Measurements from ENCODE around the gene YIF1B.

Gene YIF1B

DNA sequence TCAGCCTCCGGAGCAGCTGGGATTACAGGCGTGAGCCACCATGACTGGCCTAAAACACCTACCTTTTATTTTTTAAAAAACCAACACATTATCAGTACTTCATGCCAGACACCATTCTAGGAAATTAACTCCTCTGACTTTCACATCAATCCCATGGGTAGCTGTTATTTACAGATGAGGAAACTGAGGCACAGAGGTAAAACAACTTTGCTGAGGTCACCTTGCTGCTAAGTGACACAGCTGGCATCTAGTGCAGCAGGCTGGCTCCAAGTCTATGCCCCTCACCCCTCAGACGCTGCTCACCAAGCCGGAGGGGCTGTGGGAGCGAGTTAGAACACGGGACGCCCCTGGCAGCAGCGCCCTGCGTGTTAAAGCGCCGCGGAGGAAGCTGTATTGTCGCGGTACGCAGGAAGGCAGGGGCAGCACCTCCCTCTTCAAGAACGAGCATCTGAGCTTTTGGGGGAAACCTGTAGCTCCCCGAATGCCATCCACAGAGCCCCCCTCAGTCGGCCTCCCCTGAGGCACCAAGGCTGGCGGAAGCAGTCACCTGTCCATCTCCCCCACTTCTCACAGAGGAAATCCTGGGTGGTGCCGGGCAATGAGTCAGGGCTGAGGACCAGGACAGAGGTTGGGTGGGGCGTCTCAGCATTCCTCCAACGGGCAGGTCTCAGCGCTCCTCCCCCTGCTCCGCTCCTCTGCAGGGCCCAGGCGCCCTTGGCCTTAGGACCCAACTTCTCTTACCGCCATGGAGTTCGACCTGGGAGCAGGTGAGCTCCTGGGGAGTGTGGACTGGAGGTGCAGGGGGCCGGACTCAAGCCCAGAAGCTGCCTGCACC lies 12.0 kb downstream of the YIF1B start, which contains the start of gene C19orf33:
TSS of gene C19orf33 (plus strand) at position 735 of the 835 bp plus-strand sequence. CDS start at position 746, 11 bp downstream.
- DNase-seq, result no peak

DNA sequence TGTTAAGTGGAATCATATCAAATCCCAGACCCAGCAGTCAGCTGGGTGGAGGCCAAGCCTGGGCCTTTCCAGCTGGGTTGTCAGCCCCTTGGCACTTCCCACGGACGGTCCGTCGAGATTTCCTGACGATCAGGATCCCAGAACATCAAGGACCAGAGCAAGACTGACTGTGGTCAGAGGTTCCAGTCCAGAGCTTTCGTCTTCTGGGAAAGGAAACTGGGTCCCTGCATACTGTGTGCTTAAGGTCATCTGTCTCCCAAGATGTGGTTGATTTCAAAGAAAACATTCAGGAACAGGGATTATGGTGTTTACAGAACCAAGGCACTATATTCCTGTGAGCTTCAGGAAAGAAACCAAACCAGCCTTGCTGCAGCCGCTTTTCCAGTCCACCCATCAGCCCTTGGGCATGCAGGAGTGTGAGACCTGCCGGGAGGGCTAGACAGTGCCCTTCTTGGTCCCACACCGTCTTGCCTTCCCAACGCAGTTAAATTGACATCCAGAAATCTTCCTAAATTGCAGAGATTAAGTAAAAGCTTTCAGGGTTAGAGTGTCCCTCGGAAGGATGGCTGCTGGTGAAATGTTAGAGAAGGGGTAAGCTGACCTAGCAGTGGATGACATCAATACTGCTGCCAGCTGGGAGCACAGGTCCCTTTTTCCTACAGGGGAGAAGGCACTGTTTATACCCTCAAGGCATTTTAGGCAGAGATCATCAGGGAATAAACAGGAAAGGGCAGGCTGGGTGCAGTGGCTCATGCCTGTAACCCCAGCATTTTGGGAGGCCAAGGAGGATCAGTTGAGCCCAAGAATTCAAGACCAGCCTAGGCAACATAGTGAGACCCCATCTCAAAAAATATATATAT lies 16.7 kb downstream of the YIF1B start:
- no peak for DNase-seq

DNA sequence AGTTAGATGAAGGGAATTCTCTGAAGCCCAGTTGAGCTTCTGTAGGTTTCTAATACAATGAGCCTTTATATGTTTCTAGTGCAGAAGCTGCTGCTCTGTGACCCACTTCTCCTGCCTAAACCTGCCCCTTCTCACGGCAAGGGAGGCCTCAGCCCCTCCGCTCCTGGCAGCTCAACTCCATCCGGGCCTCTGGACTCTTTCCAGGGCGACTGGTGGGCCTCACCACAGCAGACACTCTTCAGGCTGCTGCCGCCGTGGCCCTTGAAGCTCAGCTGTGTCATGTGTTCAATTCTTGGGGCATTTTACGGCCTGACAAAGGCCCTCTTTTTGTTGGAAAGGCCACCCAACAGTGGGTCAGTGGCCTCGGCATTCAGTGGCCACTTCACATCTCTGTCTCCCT lies 21.7 kb downstream of the YIF1B start:
- no peak for DNase-seq

DNA sequence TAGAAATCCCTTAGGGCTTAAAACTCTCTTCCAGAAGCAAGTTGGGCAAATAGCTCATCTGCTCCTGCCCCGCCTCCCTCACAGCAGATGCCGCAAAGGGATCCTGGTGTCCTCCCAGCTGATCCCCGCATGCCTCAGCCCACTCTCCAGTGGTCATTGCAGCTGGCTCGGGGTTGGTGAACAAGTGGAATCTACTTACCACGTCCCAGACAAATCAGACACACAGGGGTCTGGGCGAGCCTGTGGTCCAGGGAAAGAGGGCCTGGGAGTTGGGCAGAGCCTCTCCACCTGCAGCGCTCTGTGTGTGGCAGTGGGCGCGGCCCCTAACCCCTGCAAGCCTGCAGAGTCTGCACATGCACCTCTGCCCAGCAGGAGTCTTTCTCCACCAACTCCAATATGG lies 22.5 kb downstream of the YIF1B start:
- DNase-seq, result no peak

DNA sequence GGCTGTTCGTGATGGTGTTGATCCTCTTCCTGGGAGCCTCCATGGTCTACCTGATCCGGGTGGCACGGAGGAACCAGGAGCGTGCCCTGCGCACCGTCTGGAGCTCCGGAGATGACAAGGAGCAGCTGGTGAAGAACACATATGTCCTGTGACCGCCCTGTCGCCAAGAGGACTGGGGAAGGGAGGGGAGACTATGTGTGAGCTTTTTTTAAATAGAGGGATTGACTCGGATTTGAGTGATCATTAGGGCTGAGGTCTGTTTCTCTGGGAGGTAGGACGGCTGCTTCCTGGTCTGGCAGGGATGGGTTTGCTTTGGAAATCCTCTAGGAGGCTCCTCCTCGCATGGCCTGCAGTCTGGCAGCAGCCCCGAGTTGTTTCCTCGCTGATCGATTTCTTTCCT lies 23.9 kb downstream of the YIF1B start:
- DNase-seq, result no peak

DNA sequence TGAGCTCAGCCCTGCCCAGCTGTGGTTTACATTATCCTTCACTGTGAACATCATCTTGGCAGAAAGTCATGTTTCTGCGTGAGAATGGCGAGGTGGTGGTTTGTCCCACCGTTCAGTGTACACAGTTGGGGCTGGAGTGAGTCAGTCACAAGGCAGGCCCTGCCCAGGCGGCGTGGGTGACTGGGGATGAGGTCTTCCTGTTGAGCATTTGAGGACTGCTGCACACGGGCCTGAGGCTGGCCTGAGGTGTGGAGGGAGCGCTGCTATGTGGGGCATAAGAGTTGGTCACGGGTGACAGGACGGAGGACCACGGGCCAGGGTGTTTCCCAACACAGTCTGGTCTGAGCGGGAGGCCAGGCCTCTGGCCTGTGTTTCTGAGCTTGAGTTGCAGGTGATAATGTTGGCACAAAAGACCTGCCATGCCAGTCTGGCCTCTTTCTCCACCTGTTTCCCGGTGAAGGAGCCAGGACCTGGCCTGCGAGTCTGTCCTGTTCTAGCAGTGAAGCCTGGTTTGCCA lies 25.1 kb downstream of the YIF1B start:
- no peak for DNase-seq

DNA sequence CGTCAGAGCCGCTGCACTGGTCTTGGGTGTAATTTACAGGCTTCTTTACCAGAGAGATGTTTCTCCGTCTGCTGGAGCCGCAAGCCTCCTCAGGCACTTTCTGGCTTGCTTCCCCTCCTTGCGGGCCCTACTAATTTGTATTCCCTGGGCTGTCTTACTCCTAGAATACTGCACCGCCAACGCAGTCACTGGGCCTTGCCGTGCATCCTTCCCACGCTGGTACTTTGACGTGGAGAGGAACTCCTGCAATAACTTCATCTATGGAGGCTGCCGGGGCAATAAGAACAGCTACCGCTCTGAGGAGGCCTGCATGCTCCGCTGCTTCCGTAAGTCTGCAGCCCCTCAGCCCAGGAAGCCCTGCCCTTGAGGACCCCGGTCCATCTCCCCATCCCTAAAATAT lies 25.8 kb downstream of the YIF1B start:
- no peak for DNase-seq

DNA sequence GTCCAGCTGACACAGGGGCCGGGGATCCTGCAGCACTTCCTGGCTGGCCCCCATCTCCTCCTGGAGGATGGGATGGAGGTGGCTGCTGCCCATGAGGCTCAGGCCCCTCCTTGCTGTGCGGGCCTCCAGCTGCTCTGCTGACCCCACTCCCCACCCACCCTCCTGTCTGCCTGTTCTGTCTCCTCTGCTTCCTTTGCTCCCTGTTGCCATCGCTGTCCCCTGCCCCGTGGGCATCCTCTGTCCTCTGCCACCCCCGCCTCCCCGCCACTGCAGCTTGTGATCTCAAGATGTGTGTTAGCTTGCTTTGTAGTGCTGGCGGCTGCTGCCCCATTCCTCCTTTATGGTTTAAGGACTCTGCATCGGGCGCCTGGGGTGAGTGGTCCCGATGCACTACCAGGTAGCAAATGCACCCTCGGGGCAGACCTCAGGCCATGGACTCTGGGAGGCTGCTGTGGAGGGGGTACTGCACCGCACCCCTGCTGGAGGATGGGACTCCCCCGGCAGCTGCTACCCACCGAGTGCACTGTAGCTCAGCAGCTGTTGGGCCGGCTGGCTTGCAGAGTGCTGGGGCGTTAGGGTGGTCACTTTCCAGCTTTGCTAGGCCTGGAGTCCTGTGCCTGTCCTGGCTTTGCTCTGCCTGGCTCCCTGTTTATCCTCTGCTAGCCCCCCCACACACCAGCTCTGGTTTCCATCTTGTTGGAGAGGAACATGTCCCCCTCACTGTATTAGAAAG lies 27.5 kb downstream of the YIF1B start:
- DNase-seq, result no peak

DNA sequence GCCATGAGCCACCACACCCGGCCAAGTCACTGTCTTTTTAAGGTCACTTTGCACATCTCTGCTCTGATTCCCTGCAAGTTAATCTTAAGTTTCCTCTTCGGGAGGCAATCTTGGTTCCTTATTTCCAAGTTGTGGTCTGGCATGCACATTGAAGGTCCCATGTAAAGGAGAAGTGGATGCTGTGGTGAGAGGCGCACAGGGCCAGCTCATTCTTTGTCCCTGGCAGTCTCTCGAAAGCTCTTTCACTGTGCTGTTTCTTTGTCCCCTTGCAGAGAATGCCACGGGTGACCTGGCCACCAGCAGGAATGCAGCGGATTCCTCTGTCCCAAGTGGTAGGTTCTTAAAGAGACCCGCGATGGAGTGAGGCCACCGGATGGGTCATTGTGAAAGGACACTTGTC lies 28.1 kb downstream of the YIF1B start:
- DNase-seq, result no peak

DNA sequence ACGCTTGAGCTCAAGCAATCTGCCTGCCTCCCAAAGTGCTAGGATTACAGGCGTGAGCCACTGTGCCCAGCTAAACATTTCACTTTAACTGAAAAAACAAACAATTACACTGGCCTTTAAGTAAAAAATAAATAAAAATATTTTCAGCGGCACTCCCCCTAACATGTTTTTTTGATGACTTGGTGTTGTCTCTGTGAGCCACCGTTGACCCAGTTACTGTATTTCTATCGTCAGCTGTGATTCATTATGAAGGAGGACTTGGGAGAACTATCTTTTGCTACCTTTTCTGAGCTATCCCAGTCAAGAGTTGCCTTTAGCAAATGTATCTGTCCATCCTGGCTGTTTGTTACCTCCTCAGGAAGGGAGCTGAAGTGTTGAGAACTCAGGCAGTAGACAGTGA lies 30.2 kb downstream of the YIF1B start:
- no peak for DNase-seq

DNA sequence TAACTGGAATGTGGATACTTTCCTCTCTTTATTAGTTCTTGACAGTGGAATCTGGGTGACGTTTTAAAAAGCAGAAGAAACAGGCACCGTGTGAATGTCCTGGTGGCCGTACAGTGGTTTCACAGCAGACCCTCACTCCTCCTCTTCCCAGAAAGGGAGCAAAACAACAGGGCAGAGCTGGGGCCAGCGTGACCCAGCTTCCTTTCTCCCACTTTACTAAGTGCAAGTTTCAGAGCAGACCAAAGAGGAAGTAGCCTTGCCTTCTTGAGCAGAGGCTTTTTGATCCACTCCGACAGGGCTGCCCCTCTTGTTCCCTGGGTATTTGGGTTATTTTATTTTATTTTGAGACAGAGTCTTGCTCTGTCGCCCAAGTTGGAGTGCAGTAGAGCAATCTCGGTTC lies 31.3 kb downstream of the YIF1B start:
- no peak for DNase-seq

DNA sequence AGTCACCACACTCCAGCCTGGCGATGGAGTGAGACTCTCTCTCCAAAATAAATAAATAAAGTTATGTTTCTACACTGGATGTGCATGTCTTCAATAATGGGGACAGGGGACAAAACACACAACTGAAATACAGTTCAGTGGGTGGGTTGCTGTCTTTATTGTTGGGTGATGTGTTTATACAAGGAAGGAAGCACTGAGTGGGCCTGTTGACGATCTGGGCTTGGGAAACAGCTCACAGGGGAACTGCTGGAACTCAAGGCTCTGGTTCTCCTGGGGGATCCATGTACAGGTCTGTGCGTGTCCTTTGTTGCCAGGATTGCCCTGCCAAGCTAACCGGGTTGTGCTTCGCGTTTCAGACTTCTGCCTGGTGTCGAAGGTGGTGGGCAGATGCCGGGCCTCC lies 32.5 kb downstream of the YIF1B start:
- DNase-seq, result no peak

DNA sequence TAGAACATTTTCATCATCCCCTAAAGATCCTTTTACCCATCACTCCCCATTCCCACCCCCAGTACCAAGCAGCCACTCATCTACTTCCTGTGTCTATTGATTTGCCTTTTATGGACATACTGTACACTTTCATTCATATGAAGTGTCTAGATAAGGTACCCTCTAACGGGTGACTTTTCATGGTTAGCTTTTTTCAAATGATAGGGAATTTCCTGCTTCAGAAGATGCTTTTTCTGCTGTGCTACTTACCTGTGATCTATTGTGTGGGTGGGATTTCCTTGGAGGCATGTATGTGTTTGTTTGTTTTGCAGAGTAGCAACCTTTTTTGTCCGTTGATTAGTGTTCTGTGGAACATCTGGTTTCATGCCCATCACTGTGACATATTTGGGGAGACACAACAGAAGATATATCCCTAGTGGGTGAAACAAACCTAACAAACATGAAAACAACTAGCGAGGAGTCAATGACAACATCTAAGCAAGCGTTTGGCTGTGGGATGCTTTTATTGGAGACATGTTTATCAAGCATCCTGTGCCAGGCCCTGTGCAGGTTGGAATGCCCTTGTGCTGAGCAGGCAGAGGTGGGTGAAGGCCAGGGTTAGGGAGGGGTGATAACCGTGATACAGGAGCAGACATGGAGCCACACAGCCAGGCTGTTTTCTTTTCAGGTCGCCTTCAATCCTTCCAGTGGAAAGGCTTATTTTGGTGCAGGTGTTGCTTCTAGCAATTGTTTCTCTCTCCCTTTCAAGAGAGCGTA lies 33.8 kb downstream of the YIF1B start:
- no peak for DNase-seq

DNA sequence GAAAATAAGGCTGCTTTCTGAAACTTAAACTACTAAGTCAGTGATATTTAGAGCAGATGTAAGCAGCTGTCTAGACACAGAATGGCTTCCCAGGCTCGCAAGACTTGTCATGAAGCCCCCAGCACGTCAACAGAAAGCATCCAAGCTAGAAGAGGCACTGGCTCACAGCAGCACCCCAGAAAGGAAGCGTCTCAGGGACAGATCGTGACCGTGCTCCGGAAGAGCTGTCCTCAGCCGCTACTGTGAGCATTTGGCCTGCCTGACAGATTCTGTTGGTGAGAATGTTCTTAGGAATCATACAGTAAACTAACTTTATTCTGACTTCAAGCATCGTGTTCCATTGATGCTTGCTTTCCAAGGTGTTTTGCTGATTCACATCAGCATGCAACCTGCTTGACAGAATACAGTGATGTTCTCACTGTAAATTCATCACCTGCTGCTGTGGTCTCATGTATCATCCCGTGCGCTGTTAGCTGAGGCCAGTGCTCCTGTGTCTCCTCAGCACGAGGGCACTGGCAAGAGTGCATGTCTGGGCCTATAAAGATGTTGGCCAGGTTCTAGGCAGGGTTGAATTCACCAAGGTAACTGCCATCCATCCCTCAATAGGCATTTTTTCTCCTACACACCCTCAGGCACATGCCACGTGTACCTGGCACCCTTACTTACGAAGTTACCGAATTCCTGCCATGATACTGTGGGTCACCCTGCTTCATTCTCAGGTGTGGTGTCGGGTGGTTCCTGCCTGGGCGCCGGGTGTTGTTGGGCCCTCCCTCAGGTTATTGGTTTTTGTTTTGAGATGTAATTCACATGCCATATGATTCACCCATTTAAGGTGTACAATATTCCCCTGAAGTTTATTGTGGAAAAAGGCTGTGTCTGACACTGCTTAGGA lies 35.5 kb downstream of the YIF1B start:
- DNase-seq, result no peak

DNA sequence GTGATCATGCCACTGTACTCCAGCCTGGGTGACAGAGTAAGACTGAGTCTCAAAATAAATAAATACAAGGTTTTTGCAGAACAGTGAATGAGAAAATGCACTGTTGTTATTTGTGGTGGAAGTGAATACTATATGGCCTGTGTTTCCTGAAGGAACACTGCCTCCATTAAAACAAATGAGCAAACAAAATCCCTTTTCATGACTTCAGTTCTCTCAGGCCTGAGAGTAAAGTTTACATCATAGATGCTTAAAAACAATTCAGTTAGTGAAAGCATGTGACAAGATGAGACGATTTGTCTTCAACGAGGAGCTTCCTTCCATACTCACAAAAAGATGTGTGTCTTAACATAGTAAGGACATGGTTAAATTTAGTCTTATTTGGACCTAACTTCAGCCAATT lies 37.0 kb downstream of the YIF1B start:
- DNase-seq, result no peak

DNA sequence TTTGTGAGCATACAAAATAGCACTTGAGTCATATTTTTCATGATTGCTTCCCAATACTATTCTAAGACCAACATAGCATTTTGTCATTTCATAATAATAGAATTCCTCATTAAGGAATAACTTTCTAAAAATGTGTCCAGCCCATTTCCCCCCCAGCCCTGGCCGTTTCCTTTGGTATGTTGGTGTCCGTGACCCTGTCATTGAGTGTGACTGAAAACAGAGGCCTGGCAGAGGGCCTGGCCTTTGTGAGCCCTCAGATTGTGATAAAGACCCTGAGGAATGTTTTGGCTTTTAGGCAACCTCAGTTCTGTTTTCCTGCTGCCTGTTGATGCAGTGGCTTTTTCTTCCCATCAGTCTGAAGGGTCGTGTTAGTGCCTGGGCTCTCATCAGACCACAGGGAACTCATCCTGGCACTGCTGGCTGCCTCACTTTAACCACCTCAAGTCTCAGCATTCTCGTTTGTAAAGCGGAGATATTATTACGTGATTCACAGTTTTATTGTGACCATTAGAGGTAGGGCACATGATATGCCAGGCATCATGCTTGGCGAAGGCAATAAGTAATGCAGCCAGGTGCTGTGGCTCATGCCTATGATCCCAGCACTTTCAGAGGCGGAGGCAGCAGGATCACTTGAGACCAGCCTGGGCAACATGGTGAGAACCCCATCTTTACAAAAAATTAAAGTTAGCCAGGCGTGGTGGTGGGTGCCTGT lies 37.6 kb downstream of the YIF1B start:
- DNase-seq, result no peak

DNA sequence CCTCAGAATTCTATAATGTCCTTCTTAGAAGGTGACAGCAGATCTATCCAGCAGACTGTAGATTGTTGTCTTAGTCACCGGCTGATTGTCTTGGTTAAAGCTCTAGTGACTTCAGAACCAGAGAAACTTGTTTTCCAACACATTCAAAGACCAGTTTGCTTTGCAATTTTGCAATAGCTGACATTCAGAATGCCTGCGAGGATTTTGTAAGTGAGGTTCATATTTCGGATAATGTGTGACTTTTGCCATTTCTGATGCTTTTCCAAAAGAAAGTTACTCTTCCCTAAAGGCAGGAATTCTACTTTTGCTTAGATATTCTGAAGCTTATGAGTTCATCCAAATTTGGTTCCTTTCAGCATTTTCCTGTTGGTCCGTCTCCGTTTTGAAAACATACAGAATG lies 38.2 kb downstream of the YIF1B start:
- no peak for DNase-seq

DNA sequence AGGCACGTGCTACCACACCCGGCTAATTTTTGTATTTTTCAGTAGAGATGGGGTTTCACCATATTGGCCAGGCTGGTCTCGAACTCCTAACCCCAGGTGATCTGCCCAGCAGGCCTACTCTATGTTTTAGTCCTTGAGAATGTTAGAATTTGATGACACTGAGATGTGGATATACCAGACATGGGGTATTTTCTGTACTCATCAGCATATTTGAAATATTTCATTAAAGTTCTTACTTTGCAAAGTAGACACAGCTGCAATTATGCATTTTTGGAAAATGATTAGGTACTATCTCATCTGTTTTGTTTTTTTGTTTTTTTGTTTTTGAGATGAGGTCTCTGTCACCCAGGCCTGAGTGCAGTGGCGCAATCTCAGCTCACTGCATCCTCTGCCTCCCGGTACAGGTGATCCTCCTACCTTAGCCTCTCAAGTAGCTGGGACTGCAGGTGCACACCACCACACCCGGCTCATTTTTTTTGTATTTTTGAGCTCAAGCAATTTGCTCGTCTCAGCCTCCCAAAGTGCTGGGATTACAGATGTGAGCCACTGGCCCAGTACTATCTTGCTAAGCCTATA lies 38.7 kb downstream of the YIF1B start:
- no peak for DNase-seq

DNA sequence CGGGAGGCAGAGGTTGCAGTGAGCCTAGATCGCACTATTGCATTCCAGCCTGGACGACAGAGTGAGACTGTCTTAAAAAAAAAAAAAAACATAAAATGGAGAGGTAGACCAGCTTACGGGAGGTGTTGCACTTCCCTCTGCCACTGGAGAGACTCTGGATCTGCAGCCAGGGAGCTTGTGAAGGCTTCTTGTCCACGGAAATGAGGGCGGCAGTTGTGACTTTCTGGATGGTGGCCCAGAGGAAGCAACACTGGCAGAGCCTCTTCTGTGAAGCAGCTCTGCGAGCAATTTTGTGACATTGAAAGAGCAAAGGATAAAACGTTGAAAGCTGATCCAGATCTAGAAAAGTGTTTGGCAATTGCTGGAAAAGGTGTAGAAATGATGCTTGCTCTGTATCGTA lies 41.0 kb downstream of the YIF1B start:
- DNase-seq, result no peak

DNA sequence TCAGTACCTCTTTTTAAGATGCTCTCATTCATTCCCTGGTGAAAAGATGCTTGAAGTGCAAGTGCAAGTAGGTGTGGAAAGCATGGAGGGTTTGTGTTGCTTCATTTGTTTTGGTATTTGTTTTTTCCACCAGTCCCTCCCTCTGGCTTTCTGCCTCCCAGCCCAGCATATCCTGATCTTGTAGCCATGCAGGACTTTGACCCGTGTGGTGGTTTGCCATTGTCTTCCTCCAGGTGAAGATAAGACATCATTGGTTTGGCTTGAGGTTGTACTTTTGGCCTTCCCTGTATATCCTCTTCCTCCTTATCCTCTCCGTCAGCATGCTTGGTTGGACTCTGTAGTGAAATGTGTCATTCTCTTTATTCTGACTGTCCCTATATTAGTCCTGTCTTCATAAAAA lies 42.2 kb downstream of the YIF1B start:
- DNase-seq, result no peak

Data from activated effector memory CD4-positive, alpha-beta T cell treated with Interleukin-2 at 50 U/mL for 16 hours (primary cell).